Ovary (tissue), 9 donors: ENCODE measurements around the gene COQ9. TPM values are rescaled to one million over a fixed set of nuclear protein-coding genes. Genes with fewer than 3 reads are reported as not detected.
A peak's percentile ranks its signal among the peaks of the same experiment; 100 is the strongest.
"Not testable (repeated sequence)": the region's sequence is repeated elsewhere in the genome, so short reads cannot be mapped to it uniquely, and the experiment has no call there.

ENCODE experiments used
- DNase-seq, 5 donors: peaks; one replicate each; pipeline ENCODE4 v3.0.0-alpha.2; 2019 to 2020
- H3K27ac ChIP-seq, 2 donors: fragments of 200-600 bp; one replicate each; pipeline versions ENCODE4 v1.5.1 to v1.8.0; 2019 to 2022
- H3K27me3 ChIP-seq: fragments of 200-600 bp; one replicate; pipeline ENCODE4 v1.8.0; 2022
- H3K36me3 ChIP-seq: fragments of 200-600 bp; sonication (generic); one replicate; pipeline ENCODE4 v1.5.1; 2019
- H3K4me1 ChIP-seq: one replicate; pipeline ENCODE4 v1.8.1; 2013; ENCODE audit warnings: mild to moderate bottlenecking, moderate library complexity; ENCODE audit not compliant: insufficient read depth
- H3K4me3 ChIP-seq: fragments of 200-600 bp; sonication (generic); one replicate; pipeline ENCODE4 v1.5.1; 2017
- H3K9me3 ChIP-seq, 2 donors: fragments of 200-600 bp in 1 of 2; sonication (generic) in 1 of 2; one replicate each; pipeline versions ENCODE4 v1.5.1 to v1.8.1; 2013 to 2019; ENCODE audit warnings: mild to moderate bottlenecking in 1 of 2, moderate library complexity in 1 of 2
- CTCF ChIP-seq, 3 donors: fragments of 450-650 bp in 2 of 3; fragments of 200-600 bp in 1 of 3; IDR thresholded peaks; one replicate each; pipeline versions ENCODE4 v1.5.1 to v1.8.0; 2016 to 2022; ENCODE audit warnings: antibody characterized with exemption in 3 of 3, mild to moderate bottlenecking in 1 of 3
- EP300 ChIP-seq: sonication (generic); formaldehyde crosslinking; IDR thresholded peaks from one replicate; pipeline ENCODE4 v1.6.1; 2017; ENCODE audit warnings: antibody characterized with exemption
- POLR2A ChIP-seq: fragments of 450-650 bp; IDR thresholded peaks from one replicate; pipeline ENCODE4 v1.6.1; 2017; ENCODE audit warnings: antibody characterized with exemption, mild to moderate bottlenecking, moderate library complexity
- WGBS, 3 donors: extraction: QIAGEN DNeasy Blood & Tissue Kit in 1 of 3; methylation state at CpG; one replicate each; pipeline versions ENCODE4 v1.1.5 to v1.1.7; 2013 to 2017; 5-methylcytosine and 5-hydroxymethylcytosine counted together
- intact Hi-C, 4 donors: fragments of 100-400 bp; cut with DNase I; formaldehyde crosslinking; loops; one replicate each; pipeline versions ENCODE4 v1.11.0 to v1.15.1; 2022 to 2023
- polyA plus RNA-seq, 2 donors: library from polyadenylated mRNA; stranded (reverse); fragments of 200-250 nt in 1 of 2; fragments of 350-450 nt in 1 of 2; fragmentation: Illumina TruSeq in 1 of 2; extraction: RNeasy Lipid Tissue Mini Kit (QIAGEN cat#74804) in 1 of 2; gene quantifications; one replicate each; pipeline ENCODE4 v1.2.3, GENCODE V29; 2013 to 2014
- total RNA-seq, 7 donors: library from RNA; depleted of rRNA in 2 of 7; stranded (reverse); fragments of >200 nt in 2 of 7; fragmentation: NEBNext Ultra II Directional in 3 of 7; extraction: Animal tissue kit (Norgen Biotek cat#: 25700) in 3 of 7; gene quantifications; one replicate each; pipeline versions ENCODE4 v1.1.0 to v1.2.4, GENCODE V29; 2016 to 2023
- donor health status: DM: no; HTN: no; CAD: no; lungs with moderate emphysema.
- donor health status: DM: no; HTN: no; CAD: no.
- donor health status: Bipolar disorder and iron deficiency.
- donor health status: DM: yes; HTN: yes; CAD: no.
- donor health status: DM: no; HTN: no; CAD: no.
- donor health status: DM: yes; HTN: yes; CAD: no.

COQ9 gene
- total and polyA plus RNA-seq, 9 donors, result 24.4 to 68.8 (median 30.1) TPM

- DNase-seq, result peak in 1 of 5 donors; percentile 19
Measured at GRCh38 chr16:57497121-57497520, 49.8 kb downstream of the COQ9 start.

GRCh38 chr16:57498031-57498430 lies 50.8 kb downstream of the COQ9 start:
- TF ChIP-seq POLR2A (no peak), CTCF (IDR thresholded peaks at IDR 0.05) (no peak), EP300 (no peak)
- Histone ChIP-seq H3K4me1 (no peaks in the 10 kb centered on the region), H3K36me3 (no peaks in the 10 kb centered on the region), H3K4me3 (no peak overlapping the region), H3K27me3 (no peaks in the 10 kb centered on the region), H3K27ac (no peak overlapping the region), H3K9me3 (no peaks in the 10 kb centered on the region)
- intact Hi-C loops, result no loop called here
- no peak for DNase-seq
- WGBS, 3 donors, result 88 to 95% (median 91%) methylated on average over 4 of the region's 4 CpGs

More at GRCh38 chr16:57497121-57497520, 49.8 kb downstream of the COQ9 start:
- Histone ChIP-seq H3K4me3 (no peak overlapping the region), H3K9me3 (no peaks in the 10 kb centered on the region), H3K27me3 (no peaks in the 10 kb centered on the region), H3K27ac (no peak overlapping the region), H3K4me1 (no peaks in the 10 kb centered on the region), H3K36me3 (no peaks in the 10 kb centered on the region)
- intact Hi-C loops, result no loop called here
- no peak for TF ChIP-seq EP300
- 65 to 75% (median 67%) methylated on average over 13 of the region's 13 CpGs for WGBS, 3 donors

GRCh38 chr16:57499941-57500340 lies 52.7 kb downstream of the COQ9 start:
- 86% methylated on average over 11 of the region's 11 CpGs for WGBS, 3 donors
- H3K4me1 ChIP-seq, H3K27me3 ChIP-seq, H3K27ac ChIP-seq, H3K4me3 ChIP-seq, H3K36me3 ChIP-seq, intact Hi-C loops, H3K9me3 ChIP-seq, DNase-seq: not testable (repeated sequence)

- no peak for DNase-seq
- Histone ChIP-seq H3K9me3 (no peaks in the 10 kb centered on the region), H3K36me3 (no peaks in the 10 kb centered on the region), H3K27me3 (no peaks in the 10 kb centered on the region), H3K27ac (no peak overlapping the region), H3K4me1 (no peaks in the 10 kb centered on the region), H3K4me3 (no peak overlapping the region)
- TF ChIP-seq EP300 (no peak), POLR2A (no peak), CTCF (IDR thresholded peaks at IDR 0.05) (no peak)
- intact Hi-C loops, result no loop called here
- WGBS, 3 donors, result 59 to 67% (median 60%) methylated on average over 9 of the region's 9 CpGs
Measured at GRCh38 chr16:57500578-57501111, 53.4 kb downstream of the COQ9 start.

- DNase-seq, result no peak
- Histone ChIP-seq H3K36me3 (no peaks in the 10 kb centered on the region), H3K9me3 (no peaks in the 10 kb centered on the region), H3K27ac (no peak overlapping the region), H3K27me3 (no peaks in the 10 kb centered on the region), H3K4me3 (no peak overlapping the region), H3K4me1 (no peaks in the 10 kb centered on the region)
- TF ChIP-seq EP300 (no peak), POLR2A (no peak), CTCF (IDR thresholded peaks at IDR 0.05) (no peak)
- 73 to 83% (median 77%) methylated on average over 7 of the region's 7 CpGs for WGBS, 3 donors
- intact Hi-C loops, result no loop called here
Measured at GRCh38 chr16:57501492-57501891, 54.2 kb downstream of the COQ9 start.
